HEK293 (cell line): ENCODE measurements around the gene NAALADL2.

ENCODE experiments used
- PRDM1 ChIP-seq: fragments of 450-650 bp; formaldehyde crosslinking; IDR thresholded peaks from 2 replicates; pipeline ENCODE4; 2016; ENCODE audit warnings: missing biosample characterization, missing genetic modification characterization
- SALL2 ChIP-seq: fragments of 450-650 bp; formaldehyde crosslinking; IDR thresholded peaks from 2 replicates; pipeline ENCODE4 v1.5.0; 2017; ENCODE audit warnings: missing biosample characterization, mild to moderate bottlenecking, missing genetic modification characterization, borderline replicate concordance
- SETDB1 ChIP-seq: IDR thresholded peaks from one replicate; pipeline ENCODE4 v1.6.1; 2017; ENCODE audit warnings: mild to moderate bottlenecking, low read length, moderate library complexity, mixed read lengths; ENCODE audit not compliant: insufficient read length
- ZBTB1 ChIP-seq: fragments of 450-650 bp; formaldehyde crosslinking; IDR thresholded peaks from 2 replicates; pipeline ENCODE4 v1.5.1; 2016; ENCODE audit warnings: missing biosample characterization, missing genetic modification characterization
- ZBTB17 ChIP-seq: fragments of 450-650 bp; formaldehyde crosslinking; IDR thresholded peaks from 2 replicates; pipeline ENCODE4 v1.5.1; 2016; ENCODE audit warnings: missing biosample characterization, missing genetic modification characterization
- ZNF266 ChIP-seq: fragments of 450-650 bp; formaldehyde crosslinking; IDR thresholded peaks from 2 replicates; pipeline ENCODE4 v1.5.1; 2016; ENCODE audit warnings: missing biosample characterization, missing genetic modification characterization, low read depth
- ZNF350 ChIP-seq: fragments of 450-650 bp; formaldehyde crosslinking; IDR thresholded peaks from 2 replicates; pipeline ENCODE4 v1.5.0; 2017; ENCODE audit warnings: missing biosample characterization, mild to moderate bottlenecking, missing genetic modification characterization
- TF ChIP-seq, protein P1 (sequence below): fragments of 450-650 bp; formaldehyde crosslinking; IDR thresholded peaks from 2 replicates; pipeline ENCODE4 v1.5.1; 2016; ENCODE audit warnings: missing biosample characterization, missing genetic modification characterization
- TF ChIP-seq, protein P2 (sequence below): fragments of 450-650 bp; formaldehyde crosslinking; IDR thresholded peaks from 2 replicates; pipeline ENCODE4 v1.5.1; 2016; ENCODE audit warnings: missing biosample characterization, missing genetic modification characterization

DNA sequence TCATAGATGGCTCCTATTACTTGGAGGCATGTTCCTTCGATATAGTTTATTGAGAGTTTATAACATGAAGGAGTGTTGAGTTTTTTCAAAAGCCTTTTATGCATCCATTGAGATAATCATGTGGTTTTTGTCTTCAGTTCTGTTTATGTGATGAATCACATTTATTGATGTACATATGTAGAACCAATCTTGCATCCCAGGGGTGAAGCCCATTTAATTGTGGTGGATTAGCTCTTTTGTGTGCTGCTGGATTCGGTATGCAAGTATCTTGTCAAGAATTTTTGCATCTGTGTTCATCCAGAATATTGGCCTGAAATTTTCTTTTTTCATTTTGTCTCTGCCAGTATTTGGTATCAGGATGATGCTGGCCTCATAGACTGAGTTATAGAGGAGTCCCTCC is 81.0 kb downstream of the NAALADL2 start:
- TF ChIP-seq, protein P1, sequence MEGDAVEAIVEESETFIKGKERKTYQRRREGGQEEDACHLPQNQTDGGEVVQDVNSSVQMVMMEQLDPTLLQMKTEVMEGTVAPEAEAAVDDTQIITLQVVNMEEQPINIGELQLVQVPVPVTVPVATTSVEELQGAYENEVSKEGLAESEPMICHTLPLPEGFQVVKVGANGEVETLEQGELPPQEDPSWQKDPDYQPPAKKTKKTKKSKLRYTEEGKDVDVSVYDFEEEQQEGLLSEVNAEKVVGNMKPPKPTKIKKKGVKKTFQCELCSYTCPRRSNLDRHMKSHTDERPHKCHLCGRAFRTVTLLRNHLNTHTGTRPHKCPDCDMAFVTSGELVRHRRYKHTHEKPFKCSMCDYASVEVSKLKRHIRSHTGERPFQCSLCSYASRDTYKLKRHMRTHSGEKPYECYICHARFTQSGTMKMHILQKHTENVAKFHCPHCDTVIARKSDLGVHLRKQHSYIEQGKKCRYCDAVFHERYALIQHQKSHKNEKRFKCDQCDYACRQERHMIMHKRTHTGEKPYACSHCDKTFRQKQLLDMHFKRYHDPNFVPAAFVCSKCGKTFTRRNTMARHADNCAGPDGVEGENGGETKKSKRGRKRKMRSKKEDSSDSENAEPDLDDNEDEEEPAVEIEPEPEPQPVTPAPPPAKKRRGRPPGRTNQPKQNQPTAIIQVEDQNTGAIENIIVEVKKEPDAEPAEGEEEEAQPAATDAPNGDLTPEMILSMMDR (tag by site-specific recombination) = no peak
- TF ChIP-seq ZNF266 (tag by site-specific recombination) (no peak), ZBTB17 (tag by site-specific recombination) (no peak), ZNF350 (tag by site-specific recombination) (no peak), ZBTB1 (tag by site-specific recombination) (no peak), PRDM1 (tag by site-specific recombination) (no peak), SETDB1 (no peak), SALL2 (tag by site-specific recombination) (no peak)
- TF ChIP-seq, protein P2, sequence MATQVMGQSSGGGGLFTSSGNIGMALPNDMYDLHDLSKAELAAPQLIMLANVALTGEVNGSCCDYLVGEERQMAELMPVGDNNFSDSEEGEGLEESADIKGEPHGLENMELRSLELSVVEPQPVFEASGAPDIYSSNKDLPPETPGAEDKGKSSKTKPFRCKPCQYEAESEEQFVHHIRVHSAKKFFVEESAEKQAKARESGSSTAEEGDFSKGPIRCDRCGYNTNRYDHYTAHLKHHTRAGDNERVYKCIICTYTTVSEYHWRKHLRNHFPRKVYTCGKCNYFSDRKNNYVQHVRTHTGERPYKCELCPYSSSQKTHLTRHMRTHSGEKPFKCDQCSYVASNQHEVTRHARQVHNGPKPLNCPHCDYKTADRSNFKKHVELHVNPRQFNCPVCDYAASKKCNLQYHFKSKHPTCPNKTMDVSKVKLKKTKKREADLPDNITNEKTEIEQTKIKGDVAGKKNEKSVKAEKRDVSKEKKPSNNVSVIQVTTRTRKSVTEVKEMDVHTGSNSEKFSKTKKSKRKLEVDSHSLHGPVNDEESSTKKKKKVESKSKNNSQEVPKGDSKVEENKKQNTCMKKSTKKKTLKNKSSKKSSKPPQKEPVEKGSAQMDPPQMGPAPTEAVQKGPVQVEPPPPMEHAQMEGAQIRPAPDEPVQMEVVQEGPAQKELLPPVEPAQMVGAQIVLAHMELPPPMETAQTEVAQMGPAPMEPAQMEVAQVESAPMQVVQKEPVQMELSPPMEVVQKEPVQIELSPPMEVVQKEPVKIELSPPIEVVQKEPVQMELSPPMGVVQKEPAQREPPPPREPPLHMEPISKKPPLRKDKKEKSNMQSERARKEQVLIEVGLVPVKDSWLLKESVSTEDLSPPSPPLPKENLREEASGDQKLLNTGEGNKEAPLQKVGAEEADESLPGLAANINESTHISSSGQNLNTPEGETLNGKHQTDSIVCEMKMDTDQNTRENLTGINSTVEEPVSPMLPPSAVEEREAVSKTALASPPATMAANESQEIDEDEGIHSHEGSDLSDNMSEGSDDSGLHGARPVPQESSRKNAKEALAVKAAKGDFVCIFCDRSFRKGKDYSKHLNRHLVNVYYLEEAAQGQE (tag by site-specific recombination) = no peak
